Measurements from ENCODE around the gene MPP1. TPM values are rescaled to one million over a fixed set of nuclear protein-coding genes. Genes with fewer than 3 reads are reported as not detected.

The MPP1 gene
- total RNA-seq, 6 experiments from 2014 or later, result 17.0 to 22.7 (median 20.5) TPM

DNA sequence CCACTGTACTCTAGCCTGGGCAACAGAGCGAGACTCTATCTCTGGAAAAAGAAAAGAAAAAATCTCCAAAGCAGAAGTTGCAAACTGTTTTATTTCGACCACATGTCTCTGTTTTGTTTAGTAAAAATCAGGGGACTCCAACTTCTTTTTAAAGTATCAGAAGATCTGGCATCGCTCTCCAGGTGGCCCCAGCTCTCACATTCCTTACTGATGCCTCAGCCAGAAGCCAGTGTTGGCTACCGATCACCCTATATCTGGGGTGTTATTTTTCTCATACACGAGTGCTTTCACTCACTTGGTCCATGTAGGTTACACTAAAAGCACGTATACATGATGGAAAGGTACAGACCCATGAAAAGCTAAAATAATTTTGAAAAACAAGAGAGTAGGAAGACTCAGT is 8.3 kb downstream of the MPP1 start:
- peaks cover 46% of the 10 kb centered on the region for H3K4me1 Mint-ChIP-seq (ENCODE audit: low read depth)
- H3K9me3 Mint-ChIP-seq, result no peaks in the 10 kb centered on the region
- no peak overlapping the region for H3K27ac Mint-ChIP-seq
- no peaks in the 10 kb centered on the region for H3K36me3 Mint-ChIP-seq (ENCODE audit: low read depth)
- TF ChIP-seq, protein P1, sequence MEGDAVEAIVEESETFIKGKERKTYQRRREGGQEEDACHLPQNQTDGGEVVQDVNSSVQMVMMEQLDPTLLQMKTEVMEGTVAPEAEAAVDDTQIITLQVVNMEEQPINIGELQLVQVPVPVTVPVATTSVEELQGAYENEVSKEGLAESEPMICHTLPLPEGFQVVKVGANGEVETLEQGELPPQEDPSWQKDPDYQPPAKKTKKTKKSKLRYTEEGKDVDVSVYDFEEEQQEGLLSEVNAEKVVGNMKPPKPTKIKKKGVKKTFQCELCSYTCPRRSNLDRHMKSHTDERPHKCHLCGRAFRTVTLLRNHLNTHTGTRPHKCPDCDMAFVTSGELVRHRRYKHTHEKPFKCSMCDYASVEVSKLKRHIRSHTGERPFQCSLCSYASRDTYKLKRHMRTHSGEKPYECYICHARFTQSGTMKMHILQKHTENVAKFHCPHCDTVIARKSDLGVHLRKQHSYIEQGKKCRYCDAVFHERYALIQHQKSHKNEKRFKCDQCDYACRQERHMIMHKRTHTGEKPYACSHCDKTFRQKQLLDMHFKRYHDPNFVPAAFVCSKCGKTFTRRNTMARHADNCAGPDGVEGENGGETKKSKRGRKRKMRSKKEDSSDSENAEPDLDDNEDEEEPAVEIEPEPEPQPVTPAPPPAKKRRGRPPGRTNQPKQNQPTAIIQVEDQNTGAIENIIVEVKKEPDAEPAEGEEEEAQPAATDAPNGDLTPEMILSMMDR (IDR thresholded peaks at IDR 0.05), result no peak
- peaks cover 2% of the 10 kb centered on the region; the same call in 1 of the 2 replicates for H3K27me3 Mint-ChIP-seq (ENCODE audit: insufficient read depth)
- no peak overlapping the region for H3K4me3 Mint-ChIP-seq
- no peak for DNase-seq

DNA sequence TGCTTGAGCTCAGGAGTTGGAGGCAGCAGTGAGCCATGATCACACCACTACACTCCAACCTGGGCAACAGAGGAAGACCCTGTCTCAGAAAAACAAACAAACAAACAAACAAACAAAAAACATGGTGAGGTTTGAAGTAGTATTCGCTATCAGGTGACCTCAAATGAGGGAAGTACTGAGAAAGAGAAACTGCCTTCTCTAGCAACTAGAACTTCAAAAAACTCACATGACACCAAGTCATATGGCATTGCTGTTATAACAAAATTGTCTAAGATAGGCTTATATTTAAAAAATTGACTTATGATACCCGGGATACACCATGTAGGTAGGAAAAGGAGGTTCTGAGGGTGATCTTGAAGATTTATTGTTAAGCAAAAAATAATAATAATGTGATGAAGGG is 10.3 kb downstream of the MPP1 start:
- Mint-ChIP-seq H3K4me3 (no peak overlapping the region), H3K36me3 (ENCODE audit: low read depth) (no peaks in the 10 kb centered on the region), H3K9me3 (no peaks in the 10 kb centered on the region), H3K4me1 (ENCODE audit: low read depth) (peaks cover 35% of the 10 kb centered on the region), H3K27me3 (ENCODE audit: insufficient read depth) (peaks cover 2% of the 10 kb centered on the region), H3K27ac (no peak overlapping the region)
- DNase-seq, result no peak
- TF ChIP-seq, protein P1 (IDR thresholded peaks at IDR 0.05), result no peak

DNA sequence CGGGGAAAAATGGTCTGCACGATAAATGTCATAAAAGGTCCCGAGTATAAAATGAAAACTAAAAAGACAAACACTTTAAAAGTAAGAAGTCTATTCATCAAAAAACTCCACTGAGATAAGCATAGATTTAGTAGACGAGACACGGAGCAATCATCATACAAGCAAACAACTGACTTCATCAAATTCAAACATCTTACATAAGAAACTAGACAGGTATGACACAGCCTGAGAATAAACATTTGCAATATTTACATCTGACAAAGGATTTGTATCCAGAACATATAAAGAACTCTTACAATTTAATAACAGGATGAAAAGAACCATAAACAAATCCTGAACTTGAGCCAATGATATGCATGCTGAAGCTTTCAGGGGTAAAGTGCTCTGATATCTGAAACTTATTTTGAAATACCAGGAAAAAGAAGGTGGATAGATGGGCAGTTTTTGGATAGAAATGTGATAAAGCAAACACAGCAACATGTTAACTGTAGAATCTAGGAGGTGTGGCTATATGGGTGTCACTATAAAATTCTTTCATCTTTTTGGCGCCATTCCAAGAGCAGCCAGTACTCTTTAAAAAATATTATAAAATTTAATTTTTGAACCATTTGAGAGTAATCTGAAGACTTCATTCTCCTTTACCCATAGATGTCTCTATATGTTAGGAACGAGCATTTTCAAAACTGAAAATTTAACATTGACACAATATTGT is 12.0 kb downstream of the MPP1 start:
- no peak for DNase-seq
- peaks cover 2% of the 10 kb centered on the region for H3K27me3 Mint-ChIP-seq (ENCODE audit: insufficient read depth)
- no peaks in the 10 kb centered on the region for H3K9me3 Mint-ChIP-seq
- TF ChIP-seq, protein P1 (IDR thresholded peaks at IDR 0.05), result no peak
- H3K4me3 Mint-ChIP-seq, result no peak overlapping the region
- no peaks in the 10 kb centered on the region for H3K36me3 Mint-ChIP-seq (ENCODE audit: low read depth)
- H3K27ac Mint-ChIP-seq, result no peak overlapping the region
- peaks cover 17% of the 10 kb centered on the region for H3K4me1 Mint-ChIP-seq (ENCODE audit: low read depth)

DNA sequence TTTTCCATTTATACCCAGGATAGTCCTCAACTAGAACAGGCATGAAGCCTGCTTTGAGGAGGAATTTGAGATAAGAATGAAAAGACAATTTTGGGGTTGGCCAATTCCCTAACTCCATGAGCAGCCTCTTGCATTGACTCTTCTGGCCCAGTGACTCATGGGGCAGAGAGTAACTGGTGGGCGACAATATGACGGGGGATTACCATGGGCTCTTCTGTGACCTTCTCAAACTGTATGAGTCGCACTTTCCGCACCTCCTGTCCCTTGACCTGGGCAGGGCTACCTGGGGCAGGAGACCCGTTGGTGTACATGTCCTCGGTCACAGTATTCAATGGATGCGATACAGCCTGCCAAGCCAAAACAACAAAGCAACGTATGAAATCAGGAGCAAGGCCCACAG is 13.3 kb downstream of the MPP1 start:
- no peaks in the 10 kb centered on the region for H3K36me3 Mint-ChIP-seq (ENCODE audit: low read depth)
- peaks cover 2% of the 10 kb centered on the region for H3K27me3 Mint-ChIP-seq (ENCODE audit: insufficient read depth)
- H3K9me3 Mint-ChIP-seq, result no peaks in the 10 kb centered on the region

DNA sequence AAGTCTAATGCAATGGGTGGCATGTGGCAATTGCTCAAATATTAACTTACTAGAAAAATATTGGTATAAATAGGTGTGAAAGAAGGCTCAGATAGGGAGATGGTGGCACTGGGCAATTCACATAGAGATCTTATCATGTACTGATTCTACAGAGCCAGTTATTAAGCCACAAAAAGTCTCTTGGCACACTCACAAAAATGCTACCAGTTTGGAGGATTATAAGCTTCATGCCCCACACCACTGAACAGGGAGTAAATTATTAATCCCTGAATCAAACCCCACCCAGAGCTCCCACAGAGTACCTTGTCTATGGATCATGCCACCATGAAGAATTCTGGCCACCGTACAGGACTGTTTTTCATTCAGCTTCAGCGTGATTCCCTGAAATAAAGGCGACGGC is 13.8 kb downstream of the MPP1 start:
- TF ChIP-seq, protein P1 (IDR thresholded peaks at IDR 0.05), result no peak
- Mint-ChIP-seq H3K9me3 (no peaks in the 10 kb centered on the region), H3K4me3 (no peak overlapping the region), H3K27ac (no peak overlapping the region), H3K27me3 (ENCODE audit: insufficient read depth) (peaks cover 2% of the 10 kb centered on the region), H3K4me1 (ENCODE audit: low read depth) (peaks cover 2% of the 10 kb centered on the region), H3K36me3 (ENCODE audit: low read depth) (no peaks in the 10 kb centered on the region)
- DNase-seq, result no peak

More for the DNA sequence above, 13.3 kb downstream of the MPP1 start:
- no peak for DNase-seq
- Mint-ChIP-seq H3K27ac (no peak overlapping the region), H3K4me3 (no peak overlapping the region), H3K4me1 (ENCODE audit: low read depth) (peaks cover 7% of the 10 kb centered on the region)
- TF ChIP-seq, protein P1 (IDR thresholded peaks at IDR 0.05), result no peak

Measured in HFFc6 (cell line).